ENCODE data around the gene CLCN7. TPM values are rescaled to one million over a fixed set of nuclear protein-coding genes. Genes with fewer than 3 reads are reported as not detected.
"Not testable (repeated sequence)": the region's sequence is repeated elsewhere in the genome, so short reads cannot be mapped to it uniquely, and the experiment has no call there.

The CLCN7 gene
- total RNA-seq, 1 experiment from 2014 or later, result 21.0 TPM

DNA sequence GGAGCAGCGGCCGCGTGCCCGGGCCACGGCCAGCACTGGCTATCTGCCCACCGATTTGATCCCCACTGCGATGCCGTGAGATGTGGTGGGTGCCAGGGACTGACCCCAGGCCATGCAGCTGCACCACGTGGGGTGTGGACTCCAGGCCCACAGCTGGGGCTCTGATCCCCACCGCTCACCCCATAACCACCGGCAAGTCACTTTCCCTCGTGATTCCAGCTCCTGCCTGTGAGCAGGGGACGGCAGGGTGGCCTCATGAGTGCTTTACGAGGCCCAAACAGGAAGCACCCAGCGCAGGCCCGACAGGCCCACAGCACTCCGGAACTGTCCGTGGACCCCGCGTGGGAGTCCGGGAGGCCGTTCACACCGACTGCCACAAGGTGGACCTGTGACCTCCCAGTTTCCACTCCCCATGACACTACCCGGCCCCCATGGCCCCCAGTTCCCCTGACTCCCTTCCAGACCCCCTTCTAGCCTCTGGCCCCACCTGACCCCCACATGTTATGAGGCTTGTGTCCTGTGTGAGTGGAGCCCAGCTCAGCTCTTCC lies 13.3 kb upstream of the CLCN7 start:
- no peak for DNase-seq (ENCODE audit: low spot score)

DNA sequence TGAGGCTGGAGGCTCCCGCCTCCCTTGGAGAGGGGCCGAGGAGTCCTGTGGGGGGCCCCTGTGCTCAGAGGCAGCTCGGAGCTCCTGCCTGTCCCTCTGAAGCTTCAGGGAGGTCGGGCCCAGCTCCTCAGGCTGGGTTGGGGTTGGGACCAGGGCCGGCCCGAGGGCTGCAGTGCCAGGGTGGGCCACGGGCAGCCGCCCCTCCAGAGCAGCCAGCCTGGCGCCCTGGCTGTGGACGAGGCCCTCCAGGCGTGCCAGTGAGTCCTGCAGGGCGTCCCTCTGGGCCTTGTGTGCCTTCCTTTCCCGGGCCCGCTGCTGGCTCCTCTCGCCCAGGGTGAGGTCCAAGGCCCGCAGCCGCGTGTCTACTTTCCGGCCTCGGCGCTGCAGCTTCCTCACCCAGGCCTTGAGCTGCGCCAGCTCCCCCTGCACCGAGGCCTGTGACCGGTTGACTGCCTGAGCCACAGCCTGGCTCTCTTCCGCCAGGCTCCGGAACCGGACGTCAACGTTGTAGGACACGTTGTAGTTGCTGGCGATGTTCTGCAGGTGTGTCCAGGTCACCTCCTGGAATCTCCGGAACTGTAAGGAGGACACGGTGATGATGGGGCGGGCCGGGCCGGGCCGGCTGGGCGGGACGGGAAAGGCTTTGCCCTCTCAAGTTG lies 12.7 kb upstream of the CLCN7 start:
- no peak for DNase-seq (ENCODE audit: low spot score)

DNA sequence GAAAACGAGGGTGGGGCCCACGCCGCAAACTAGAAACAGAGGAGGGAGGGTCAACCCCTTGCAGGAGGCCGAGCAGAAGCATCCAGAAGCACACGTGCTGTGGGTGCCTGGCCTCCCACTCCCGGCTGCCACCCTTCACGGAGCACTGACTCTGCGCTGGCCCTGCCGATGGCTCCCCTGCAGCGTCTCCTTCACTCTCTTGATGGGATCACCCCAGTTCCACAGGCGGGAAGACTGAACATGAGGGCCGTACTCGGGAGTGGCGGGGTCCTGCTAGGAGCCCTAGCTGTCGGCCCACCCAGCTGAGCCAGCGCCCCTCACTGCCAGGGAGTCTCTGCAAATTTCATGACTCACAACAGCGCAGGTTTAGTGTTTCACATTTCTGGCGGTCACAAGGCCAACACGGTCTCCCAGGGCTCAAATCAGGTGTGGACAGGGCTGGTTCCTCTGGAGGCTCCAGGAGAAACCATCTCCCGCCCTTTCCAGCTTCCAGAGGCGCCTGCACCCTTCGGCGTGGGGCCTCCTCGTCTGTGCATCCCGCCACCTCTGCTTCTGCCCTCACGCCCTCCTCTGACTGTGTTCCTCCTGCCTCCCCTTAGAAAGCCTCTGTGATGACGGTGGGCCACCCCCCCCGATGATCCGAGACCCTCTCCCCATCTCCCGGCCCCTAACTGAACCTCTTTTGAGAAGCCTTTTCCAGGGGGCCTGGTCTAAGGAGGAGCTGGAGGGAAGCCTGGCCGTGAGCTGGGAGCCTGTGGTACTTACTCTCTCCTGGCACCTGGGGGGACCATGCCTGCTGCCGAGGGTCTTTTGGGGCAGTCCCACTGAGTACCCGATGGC lies 11.9 kb upstream of the CLCN7 start:
- DNase-seq (ENCODE audit: low spot score), result no peak

DNA sequence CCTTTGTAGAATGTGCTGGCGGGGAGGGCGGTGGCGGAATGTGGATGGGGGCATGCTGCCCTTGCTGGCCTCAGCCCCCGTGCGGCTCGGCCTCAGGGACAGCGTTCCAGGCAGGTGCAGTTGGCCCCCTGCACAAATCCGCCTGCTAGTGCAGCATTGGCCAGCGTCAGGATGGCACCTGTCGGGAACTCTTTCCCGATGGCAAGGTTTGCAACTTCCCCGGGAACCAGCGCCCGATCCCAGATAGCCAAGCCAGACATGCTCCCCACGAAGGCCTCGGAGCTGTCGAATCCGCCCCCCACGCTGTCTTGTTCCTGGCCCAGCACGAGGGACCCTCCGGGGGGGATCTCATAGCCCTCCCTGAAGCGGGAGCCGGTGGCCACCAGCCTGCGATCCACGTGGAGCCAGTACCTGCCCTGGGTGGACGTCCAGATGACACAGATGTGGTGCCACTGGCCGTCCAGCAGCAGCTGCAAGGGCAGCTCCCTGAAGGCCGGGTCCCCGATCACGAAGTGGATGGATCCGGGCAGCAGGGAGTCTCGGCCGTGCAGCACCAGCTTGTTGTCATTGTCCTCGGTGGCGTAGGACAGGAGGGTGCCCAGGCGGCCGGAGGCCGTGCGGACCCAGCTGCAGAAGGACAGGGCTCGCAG lies 11.1 kb upstream of the CLCN7 start:
- DNase-seq (ENCODE audit: low spot score), result no peak

DNA sequence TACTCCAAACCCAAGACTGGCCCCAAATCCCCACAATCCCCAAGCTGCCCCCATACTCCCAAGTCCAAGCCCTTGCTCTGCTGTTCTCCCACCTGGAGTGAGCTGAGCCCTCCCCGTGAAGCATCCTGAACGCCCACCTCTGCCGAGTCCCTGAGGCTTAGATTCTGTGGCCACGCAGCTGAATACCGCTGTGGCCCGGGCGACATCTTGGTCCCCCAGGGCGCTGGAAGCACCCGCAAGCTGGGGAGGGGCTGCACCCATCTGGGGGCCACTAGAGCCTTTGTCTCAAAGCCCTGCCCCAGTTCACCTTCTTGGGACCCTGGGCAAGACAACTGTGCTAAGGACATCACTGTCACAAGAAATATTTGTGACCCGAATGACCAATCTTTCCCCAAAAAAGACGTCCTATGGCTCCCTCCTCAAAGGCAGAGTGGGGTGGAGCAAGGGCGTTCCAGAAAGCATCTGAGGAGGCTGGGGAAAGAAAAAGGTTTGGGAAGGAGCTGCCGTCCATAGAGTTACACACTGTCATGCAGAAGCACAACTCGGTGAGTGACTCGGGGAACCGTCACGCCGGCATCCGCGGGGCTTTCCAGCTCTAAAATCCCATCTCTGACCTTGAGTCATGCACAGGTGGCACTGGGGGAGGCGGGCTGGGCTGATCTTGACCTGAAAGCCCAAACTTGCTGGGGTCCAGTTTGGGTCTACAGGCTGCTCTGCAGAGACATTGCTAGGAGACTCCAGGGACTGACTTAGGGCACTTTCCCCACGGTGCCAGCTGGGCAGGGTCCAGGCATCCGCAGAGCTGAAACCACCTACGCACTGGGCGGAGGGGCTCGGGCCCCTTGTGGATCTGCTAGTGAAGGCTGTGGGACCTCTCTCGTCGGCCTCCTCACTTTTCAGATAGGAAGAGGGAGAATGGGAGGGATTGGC lies 7.3 kb upstream of the CLCN7 start:
- no peak for DNase-seq (ENCODE audit: low spot score)

DNA sequence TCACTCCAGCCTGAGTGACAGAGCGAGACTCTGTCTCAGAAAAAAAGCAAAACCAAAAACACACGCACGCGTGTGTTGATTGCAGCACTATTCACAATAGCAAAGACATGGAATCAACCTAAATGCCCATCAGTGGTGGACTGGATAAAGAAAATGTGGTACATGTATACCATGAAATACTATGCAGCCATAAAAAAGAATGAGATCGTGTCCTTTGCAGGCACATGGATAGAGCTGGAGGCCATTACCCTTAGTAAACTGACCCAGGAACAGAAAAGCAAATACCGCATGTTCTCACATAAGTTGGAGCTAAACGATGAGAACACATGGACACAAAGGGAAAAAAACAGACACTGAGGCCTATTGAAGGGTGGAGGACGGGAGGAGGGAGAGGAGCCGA lies 4.1 kb upstream of the CLCN7 start:
- DNase-seq (ENCODE audit: low spot score), result not testable (repeated sequence)

DNA sequence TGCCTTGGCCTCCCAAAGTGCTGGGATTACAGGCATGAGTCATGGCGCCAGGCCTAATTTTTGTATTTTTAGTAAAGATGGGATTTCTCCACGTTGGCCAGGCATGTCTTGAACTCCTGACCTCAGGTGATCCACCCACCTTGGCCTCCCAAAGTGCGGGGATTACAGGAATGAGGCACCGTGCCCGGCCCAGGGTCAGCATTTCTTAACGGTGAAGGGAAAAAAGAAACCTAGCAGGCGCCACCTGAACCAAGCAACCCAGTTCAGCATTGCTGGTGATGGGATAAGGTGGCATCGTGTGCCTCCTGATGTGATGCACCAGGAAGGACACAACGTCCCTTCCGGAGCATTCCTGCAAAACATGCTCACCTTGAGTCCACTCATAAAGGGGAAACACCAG lies 2.2 kb upstream of the CLCN7 start:
- no peak for DNase-seq (ENCODE audit: low spot score)

DNA sequence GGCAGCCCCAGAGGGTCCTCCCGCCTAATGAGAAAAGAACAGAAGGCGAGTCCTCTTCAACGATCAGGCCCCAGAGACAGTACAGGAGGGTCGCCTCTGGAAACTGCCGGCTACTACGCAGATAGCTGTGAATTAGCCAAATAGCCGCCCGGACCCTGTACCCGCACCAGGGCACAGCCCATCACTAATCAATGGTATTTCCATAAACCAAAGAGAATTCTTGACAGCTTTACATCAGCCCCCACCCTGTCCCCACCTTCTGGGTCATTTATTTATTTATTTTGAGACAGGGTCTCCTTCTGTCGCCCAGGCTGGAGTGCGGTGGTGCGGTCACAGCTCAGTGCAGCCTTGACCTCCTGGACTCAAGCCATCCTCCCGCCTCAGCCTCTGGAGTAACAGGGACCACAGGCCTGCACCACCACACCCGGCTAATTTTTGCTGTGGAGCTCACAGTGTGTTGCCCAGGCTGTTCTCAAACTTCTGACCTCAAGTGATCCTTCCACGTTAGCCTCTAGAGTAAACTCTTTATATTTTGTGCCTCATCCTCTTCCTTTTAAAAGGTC lies 805 bp upstream of the CLCN7 start:
- DNase-seq (ENCODE audit: low spot score), result no peak

DNA sequence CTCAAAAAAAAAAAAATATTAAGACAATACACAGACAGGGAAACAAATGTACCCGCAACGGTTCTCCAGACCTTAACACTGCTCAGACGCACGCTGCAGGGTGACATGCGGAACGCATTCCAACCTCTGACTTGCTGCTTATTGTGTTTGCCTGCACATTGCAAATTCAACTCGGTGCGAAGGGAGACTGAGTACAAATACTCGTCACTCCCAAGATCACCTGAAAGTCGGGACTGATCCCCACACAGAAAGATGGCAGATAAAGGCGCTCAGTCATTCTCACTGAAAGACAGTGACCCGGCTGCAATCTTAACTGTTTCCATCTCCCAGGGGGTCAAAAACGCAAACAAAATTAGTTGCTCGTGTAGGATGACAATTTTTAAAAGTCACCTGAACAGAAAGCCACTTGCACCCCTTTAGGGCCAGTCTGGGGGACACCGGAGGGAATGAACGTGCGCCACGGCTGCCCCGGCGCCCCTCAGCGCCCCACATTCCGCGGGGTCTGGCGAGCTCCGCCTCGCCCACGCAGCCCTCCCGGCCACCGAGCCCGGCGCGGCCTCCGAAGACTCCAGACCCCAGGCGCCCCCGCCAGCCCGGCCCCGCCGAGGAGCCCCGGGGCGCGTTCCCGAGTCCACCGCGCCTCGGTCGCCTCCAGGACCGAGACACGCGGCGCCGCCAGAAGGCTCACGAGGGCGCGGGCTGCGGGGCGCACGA lies 589 bp downstream of the CLCN7 start:
- no peak for DNase-seq (ENCODE audit: low spot score)

DNA sequence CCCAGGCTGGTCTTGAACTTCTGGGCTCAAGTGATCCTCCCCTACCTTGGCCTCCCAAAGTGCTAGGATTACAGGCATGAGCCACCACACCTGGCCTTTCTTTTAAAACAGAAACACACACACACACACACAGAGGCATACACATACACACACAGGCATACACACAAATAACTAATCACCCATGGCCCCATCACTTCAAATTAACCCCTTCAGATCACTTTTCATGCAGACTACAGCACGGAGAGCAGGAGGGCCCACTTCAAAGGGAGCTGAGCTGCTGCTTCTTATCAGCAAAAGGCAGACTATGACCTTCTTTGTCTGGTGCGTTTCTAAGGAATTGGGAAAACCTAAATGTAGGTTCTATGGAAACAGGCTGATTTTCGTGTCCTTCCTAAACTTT lies 1.9 kb downstream of the CLCN7 start:
- DNase-seq (ENCODE audit: low spot score), result no peak

DNA sequence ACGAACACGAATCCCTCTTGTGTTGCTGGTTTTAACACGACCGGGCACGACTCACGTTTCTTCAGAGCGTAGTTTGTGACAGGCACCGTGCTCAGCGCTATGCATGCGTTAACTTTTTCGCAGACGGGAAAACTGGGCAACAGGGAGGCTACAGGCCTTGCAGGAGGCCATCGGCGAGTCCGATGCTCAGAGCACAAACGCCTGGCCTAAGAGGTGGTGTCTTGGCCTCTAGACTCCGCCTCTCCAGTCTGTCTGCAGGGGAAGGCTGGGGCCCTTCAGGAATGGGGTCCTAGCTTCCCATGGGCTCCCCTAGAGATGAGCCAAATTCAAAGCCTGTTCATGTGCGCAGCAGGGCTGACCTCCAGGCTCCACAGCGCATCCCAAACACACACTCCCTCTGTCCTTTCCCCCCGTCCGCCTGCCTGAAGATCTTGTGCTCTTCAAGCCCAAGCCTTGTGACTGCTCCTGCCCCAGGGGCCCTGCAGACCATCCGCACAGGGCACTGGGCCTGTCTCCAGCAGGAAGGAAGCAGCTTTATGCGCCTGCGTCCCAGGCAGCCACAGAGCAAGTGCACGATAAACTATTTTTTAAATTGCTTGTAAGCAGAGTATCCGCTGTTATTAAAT lies 3.1 kb downstream of the CLCN7 start:
- no peak for DNase-seq (ENCODE audit: low spot score)

DNA sequence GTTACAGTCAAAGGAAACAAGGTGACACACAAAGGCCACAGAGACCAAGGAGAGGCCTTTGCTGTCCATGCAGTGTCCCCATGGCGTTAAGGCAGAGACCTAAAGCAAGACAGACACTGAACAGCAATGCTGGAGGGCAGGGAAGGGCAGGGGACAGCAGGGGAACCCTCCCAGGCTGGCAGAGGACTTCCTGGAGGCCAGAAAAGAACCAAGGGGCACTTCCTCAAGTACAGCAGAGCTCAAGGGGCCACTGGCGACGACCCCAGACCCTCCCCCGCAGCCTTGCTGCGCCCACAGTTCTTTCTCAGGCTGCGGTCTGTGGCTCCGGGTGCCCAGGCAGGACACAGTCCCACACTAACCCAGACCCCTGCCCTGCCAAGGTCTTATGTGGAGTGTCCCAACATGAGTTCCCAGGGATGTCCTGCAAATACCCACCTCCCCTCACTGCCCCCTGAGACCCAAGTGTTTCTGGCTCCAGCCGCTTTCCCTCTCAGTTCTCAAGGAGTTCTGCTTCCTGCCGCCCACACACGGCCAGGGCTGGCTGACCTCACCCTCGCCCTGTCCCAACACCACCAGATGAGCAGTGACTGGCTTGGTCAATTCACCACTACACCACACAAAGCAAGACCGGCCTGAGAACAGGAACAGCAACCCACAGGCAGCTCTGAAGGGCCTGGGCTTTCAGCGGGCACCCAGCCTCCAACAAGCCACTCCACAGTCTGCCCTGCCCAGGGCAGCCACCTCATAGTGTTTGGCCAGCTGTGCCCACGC lies 4.2 kb downstream of the CLCN7 start:
- DNase-seq (ENCODE audit: low spot score), result no peak

DNA sequence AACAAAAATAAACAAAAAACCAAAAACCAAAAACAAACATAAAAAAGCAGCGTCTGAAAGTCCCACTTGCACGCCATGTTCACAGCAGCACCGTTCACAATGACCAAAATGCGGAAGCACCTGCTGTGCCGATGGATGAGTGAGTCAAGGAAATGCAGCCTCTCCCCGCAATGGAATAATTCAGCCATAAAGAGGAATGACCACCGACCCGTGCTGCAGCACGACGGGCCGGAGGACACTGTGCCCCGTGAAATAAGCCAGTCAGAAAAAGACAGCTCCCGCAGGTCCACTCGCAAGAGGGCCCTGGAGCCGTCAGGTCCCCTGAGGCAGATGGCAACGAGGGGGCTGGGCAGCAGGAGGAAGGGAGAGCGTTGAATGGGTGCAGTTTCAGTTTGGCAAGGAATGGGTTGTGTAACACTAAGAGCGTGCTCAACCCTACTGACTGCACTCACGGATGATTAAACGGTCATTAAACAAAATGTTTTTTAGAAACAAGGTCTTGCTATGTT lies 5.1 kb downstream of the CLCN7 start:
- no peak for DNase-seq (ENCODE audit: low spot score)

DNA sequence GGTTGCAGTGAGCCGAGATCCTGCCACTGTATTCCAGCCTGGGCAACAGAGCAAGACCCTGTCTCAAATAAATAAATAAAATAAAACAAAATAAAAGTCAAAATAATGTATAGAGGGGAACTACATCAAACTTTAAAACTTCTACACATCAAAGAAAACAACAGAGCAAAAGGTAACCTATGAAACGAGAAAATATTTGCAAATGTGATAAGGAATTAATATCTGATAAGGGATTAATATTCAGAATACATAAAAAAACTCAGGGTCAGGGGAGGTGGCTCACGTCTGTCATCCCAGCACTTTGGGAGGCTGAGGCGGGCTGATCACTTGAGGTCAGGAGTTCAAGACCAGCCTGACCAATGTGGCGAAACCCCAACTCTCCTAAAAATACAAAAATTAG lies 5.7 kb downstream of the CLCN7 start:
- DNase-seq (ENCODE audit: low spot score), result not testable (repeated sequence)

DNA sequence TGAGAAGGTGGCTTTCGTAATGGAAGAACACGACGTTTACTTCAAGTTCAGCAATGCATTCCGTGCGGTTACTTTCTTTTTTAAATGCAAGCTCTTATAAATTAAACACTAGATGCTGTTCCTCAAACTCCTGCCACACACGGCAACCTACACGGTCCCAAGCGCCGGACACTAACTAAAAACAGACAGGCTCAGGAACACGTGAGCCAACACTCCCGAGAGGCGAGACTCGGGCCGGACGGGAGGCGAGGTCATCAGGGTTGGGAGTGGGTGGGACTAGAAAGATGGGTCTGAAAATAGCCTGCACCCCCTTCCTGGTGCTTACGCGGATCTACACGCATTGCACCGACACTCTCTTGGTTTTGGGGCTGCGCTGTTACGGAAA lies 6.4 kb downstream of the CLCN7 start:
- DNase-seq (ENCODE audit: low spot score), result no peak

DNA sequence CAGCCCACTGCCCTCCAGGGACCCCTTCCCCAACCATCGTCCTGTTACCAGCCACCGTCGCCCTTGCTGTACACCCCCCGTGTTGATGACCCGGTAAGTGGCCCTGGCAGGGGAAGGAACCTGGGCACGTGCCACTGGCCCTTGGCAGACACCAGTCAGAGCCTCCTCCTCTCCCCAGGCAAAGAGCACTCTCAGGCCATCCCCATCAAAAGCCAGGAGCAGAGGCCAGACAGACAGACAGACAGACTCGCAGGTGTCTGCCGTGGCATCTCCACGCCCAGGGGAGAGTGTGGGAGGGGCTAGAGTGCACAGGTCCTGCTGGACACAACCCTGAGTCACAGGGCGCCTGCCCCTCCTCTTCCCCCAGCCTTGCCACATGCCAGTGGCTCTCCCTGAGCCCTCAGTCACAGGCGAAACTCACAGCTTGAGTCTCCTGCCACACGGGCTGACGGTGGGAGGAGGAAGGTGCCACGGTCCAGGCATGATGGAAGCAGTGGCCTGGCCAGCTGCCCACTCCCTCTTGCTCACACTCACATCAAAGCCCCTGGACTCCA lies 7.8 kb downstream of the CLCN7 start:
- DNase-seq (ENCODE audit: low spot score), result no peak

DNA sequence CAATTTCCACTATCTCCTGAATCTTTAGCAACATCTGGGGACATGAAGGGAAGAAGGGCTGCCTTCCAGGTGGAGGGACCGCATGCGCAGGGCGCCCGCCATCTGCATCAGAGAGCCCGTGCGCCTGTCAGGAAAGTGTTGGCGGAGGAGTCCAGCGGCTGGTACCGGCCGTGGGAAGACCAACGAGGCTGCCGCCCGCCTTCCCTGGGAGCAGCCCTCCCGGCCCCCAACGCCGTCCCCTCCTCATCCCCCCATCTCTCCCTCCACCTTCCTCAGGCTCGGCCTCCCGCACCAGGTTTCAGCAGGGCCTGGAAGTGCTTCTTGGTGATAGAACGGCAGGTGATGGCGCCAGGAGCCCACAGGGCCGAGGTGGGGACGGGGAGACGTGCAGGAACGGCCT lies 8.8 kb downstream of the CLCN7 start:
- no peak for DNase-seq (ENCODE audit: low spot score)

DNA sequence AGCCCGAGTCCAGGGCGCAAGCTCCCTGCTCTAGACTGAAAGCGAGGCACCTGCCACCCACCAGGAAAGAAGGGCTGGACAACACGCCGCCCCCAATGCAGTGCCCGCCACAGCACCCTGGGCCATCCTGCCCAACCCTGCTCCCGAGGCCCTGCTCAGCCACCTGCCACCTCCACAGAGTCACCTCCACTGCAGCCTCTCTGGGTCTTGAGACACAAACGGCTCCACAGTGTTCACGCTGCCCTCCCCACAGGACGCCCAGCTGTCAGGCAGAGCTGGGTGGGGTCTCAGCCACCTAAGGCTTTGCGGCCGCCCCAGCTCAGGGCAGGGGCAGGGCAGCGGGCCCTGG lies 9.3 kb downstream of the CLCN7 start:
- no peak for DNase-seq (ENCODE audit: low spot score)
